ENCODE results near the gene CPZ. TPM values are rescaled to one million over a fixed set of nuclear protein-coding genes. Genes with fewer than 3 reads are reported as not detected.

CPZ gene
- polyA plus RNA-seq, 3 donors, result not detected

- H3K9ac ChIP-seq (ENCODE audit: insufficient read depth, low read length, poor library complexity, severe bottlenecking), result no peak overlapping the region
- H2AFZ ChIP-seq (ENCODE audit: insufficient read depth, low read depth, low read length, poor library complexity, severe bottlenecking), result no peak overlapping the region
- Mint-ChIP-seq H3K4me1 (no peaks in the 10 kb centered on the region), H3K36me3 (no peaks in the 10 kb centered on the region), H3K27ac (no peak overlapping the region), H3K9me3 (peaks cover 0 to 3% (median 0%) of the 10 kb centered on the region in 7 donors), H3K27me3 (ENCODE audit: low read depth in 3 of 3) (peaks cover 3 to 7% (median 4%) of the 10 kb centered on the region in 3 donors), H3K4me3 (no peak overlapping the region)
- H3K9me3 ChIP-seq (replicated peaks in 1 of 2; ENCODE audit: control insufficient read depth in 1 of 2, insufficient read depth in 1 of 2, low read length in 2 of 2), result no peaks in the 10 kb centered on the region
- H3K4me3 ChIP-seq (replicated peaks in 1 of 3; ENCODE audit: low read depth in 2 of 3, low read length in 3 of 3), result no peak overlapping the region
- no peaks in the 10 kb centered on the region for H3K36me3 ChIP-seq (replicated peaks in 1 of 2; ENCODE audit: control insufficient read depth in 1 of 2, insufficient read depth in 2 of 2, low read length in 2 of 2)
- H3K27ac ChIP-seq (ENCODE audit: low read depth in 1 of 2, low read length in 2 of 2), result no peak overlapping the region
- no peaks in the 10 kb centered on the region for H3K4me1 ChIP-seq (ENCODE audit: control insufficient read depth in 1 of 2, insufficient read depth in 2 of 2, low read length in 2 of 2)
- DNase-seq, result no peak
- no peak overlapping the region for H3K4me2 ChIP-seq (replicated peaks; ENCODE audit: extremely low read depth, low read length, poor library complexity, severe bottlenecking)
- TF ChIP-seq CTCF (IDR thresholded peaks at IDR 0.05), result no peak
- H4K20me1 ChIP-seq (ENCODE audit: insufficient read depth, low read length), result no peaks in the 10 kb centered on the region
- H3K27me3 ChIP-seq (ENCODE audit: control insufficient read depth in 2 of 2, insufficient read depth in 2 of 2, low read length in 2 of 2), result no peaks in the 10 kb centered on the region
- WGBS (ENCODE audit: insufficient coverage), result 88% methylated on average over 6 of the region's 6 CpGs
- no peaks in the 10 kb centered on the region for H3K79me2 ChIP-seq (ENCODE audit: insufficient read depth, low read length)
- intact Hi-C loops (cut with micrococcal nuclease), result no loop called here
Observed at GRCh38 chr4:8609406-8609805, 16.8 kb downstream of the CPZ start.

DNA sequence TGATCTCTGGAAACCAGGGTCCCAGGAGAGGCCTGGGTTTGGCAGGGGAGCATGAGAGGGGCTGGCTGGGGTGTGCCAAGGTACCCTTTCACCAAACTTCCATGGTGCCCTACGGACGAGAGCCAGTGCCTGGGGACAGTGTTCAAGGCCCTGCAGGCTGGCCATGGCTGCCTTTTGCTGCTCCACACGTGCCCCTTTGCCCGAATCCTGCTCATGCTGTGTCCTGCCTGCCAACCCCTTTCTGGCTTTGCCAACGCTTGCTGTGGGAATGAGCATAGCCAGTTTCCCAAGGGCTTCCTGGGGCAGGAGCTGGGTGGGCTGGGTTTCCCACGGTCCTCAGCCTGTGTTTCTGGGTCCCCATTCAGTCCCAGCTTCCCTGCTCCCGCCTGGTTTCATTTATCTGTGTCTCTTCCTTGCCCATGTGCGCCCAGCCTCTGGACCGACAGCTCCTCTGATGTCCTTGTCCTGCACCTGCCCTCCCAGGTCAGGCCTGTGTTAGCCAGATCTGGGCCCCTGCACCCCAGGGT, 17.3 kb downstream of the CPZ start:
- no peaks in the 10 kb centered on the region for H4K20me1 ChIP-seq (ENCODE audit: insufficient read depth, low read length)
- no peaks in the 10 kb centered on the region for H3K27me3 ChIP-seq (ENCODE audit: control insufficient read depth in 2 of 2, insufficient read depth in 2 of 2, low read length in 2 of 2)
- no peak overlapping the region for H3K27ac Mint-ChIP-seq
- H3K36me3 Mint-ChIP-seq, result no peaks in the 10 kb centered on the region
- no peaks in the 10 kb centered on the region for H3K4me1 ChIP-seq (ENCODE audit: control insufficient read depth in 1 of 2, insufficient read depth in 2 of 2, low read length in 2 of 2)
- no peak overlapping the region for H3K9ac ChIP-seq (ENCODE audit: insufficient read depth, low read length, poor library complexity, severe bottlenecking)
- H3K4me2 ChIP-seq (replicated peaks; ENCODE audit: extremely low read depth, low read length, poor library complexity, severe bottlenecking), result no peak overlapping the region
- H3K27me3 Mint-ChIP-seq (ENCODE audit: low read depth in 3 of 3), result peaks cover 4 to 7% (median 4%) of the 10 kb centered on the region in 3 donors
- H3K9me3 ChIP-seq (replicated peaks in 1 of 2; ENCODE audit: control insufficient read depth in 1 of 2, insufficient read depth in 1 of 2, low read length in 2 of 2), result no peaks in the 10 kb centered on the region
- 75% methylated on average over 9 of the region's 9 CpGs for WGBS (ENCODE audit: insufficient coverage)
- H3K36me3 ChIP-seq (replicated peaks in 1 of 2; ENCODE audit: control insufficient read depth in 1 of 2, insufficient read depth in 2 of 2, low read length in 2 of 2), result no peaks in the 10 kb centered on the region
- H3K79me2 ChIP-seq (ENCODE audit: insufficient read depth, low read length), result no peaks in the 10 kb centered on the region
- intact Hi-C loops (cut with micrococcal nuclease), result no loop called here
- peaks cover 0 to 3% (median 0%) of the 10 kb centered on the region in 7 donors for H3K9me3 Mint-ChIP-seq
- H3K4me3 Mint-ChIP-seq, result no peak overlapping the region
- H2AFZ ChIP-seq (ENCODE audit: insufficient read depth, low read depth, low read length, poor library complexity, severe bottlenecking), result no peak overlapping the region
- TF ChIP-seq CTCF (IDR thresholded peaks at IDR 0.05), result no peak
- no peaks in the 10 kb centered on the region for H3K4me1 Mint-ChIP-seq
- no peak for DNase-seq
- no peak overlapping the region for H3K27ac ChIP-seq (ENCODE audit: low read depth in 1 of 2, low read length in 2 of 2)
- H3K4me3 ChIP-seq (replicated peaks in 1 of 3; ENCODE audit: low read depth in 2 of 3, low read length in 3 of 3), result no peak overlapping the region
